Measurements from ENCODE around the gene RHOG. TPM values are rescaled to one million over a fixed set of nuclear protein-coding genes. Genes with fewer than 3 reads are reported as not detected.

Gene RHOG
- total RNA-seq, 4 donors from 2014 or later: 38.0 to 77.4 (median 46.9) TPM

DNA sequence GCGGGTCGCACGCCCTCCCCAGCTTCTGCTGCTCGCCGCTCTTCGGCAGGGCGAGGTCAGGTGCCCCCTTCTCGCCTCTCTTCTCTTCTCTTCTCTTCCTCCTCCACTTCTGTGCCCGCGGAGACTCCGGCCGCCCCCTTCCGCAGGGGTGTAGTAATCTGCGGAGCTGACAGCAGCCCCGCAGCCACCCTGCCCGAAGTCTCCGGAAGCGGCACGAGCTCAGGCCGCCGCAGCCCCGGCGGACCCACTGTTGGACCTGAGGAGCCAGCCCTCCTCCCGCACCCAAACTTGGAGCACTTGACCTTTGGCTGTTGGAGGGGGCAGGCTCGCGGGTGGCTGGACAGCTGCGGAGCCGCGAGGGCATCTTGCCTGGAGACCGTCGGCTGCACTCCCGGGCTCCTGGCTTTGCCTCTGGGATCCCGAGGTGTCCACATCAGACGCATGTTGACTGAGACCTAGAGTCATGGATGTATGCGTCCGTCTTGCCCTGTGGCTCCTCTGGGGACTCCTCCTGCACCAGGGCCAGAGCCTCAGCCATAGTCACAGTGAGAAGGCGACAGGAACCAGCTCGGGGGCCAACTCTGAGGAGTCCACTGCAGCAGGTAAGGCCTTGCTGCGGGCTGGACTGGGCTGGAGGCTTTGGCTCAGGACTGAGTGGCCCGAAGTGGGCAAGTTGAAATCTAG, 15.2 kb upstream of the RHOG start:
- Histone ChIP-seq H3K4me3 (peak overlapping the region; percentile 91 to 97 (median 96)), H3K27me3 (no peaks in the 10 kb centered on the region), H3K4me1 (peaks cover 61 to 64% of the 10 kb centered on the region in 2 donors), H3K36me3 (no peaks in the 10 kb centered on the region), H3K9me3 (no peaks in the 10 kb centered on the region), H3K27ac (peak overlapping the region; percentile 99 to 100 (median 100))
- in situ Hi-C loops (cut with MboI; ENCODE audit: low sequenced_read_pairs in 4 of 4): loop anchor here in 2 of 4 donors (10.0 to 25.0 kb wide), 2 partner anchors 106 to 189 kb away; no protein-coding TSS in a partner anchor
- ATAC-seq: peak; percentile 18 to 32
- DNase-seq: peak; percentile 64 to 88
- intact Hi-C loops (cut with DNase I; ENCODE audit: low total_unique reads): loop anchor here (1.0 to 5.0 kb wide), 4 partner anchors 71 to 216 kb away; no protein-coding TSS in a partner anchor
- TF ChIP-seq POLR2A (IDR thresholded peaks at IDR 0.05): peak in 1 of 2 donors; percentile 40
- no peak for TF ChIP-seq CTCF (IDR thresholded peaks at IDR 0.05 in 4 of 5, conservative IDR thresholded peaks at IDR 0.05 in 1 of 5)

DNA sequence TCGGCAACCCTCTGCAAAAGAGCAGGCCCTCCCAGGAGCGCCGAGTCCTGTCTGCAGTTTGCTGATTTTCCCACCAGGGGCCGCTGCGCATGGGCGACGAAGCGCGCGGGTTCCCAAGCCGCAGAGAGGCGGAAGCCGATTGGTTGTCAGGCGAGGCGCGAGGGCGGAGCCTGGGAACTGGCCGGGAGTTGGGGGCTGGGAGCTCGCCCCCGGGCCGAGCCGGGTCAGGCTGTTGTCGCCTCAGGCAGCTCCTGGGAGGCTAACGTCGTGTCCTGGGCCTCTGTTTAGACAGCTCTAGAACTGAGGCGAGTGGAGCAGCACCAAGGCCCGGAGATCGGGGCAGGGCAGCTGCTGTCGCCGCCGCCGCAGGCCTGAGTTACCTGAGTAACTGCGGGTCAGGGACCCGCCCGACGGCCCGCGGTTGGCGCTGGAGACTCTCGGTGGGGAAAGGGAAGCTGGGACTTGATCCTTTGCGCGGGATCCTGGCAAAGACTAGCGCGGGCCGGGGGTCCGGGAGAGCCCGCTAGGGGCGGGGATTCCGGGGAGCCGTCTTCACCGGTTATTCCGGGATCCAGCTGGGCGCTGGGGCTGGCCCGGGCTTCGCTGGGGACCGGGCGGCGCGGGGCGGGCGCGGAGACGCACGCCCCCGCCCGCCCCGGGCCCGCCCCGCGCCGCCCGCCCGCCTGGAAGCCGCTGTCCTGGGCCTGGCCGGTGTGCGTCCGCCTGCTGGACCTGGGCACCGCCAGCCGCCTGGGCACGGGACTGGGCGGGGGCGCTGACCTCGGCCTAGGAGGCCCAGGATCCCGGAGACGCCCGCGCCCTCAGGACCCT, 14.4 kb upstream of the RHOG start, which contains the start of gene STIM1:
TSS of gene STIM1 (plus strand) at position 688 of the 831 bp plus-strand sequence. CDS start 607 bp downstream, outside the sequence.
- Histone ChIP-seq H3K27me3 (no peaks in the 10 kb centered on the region), H3K4me3 (peak within 1 kb of the TSS; percentile 91 to 97 (median 96)), H3K27ac (peak within 1 kb of the TSS; percentile 99 to 100 (median 100)), H3K36me3 (no peaks in the 10 kb centered on the region), H3K4me1 (peaks cover 53 to 57% of the 10 kb centered on the region in 2 donors), H3K9me3 (no peaks in the 10 kb centered on the region)
- ATAC-seq: peak; percentile 57 to 61
- peak; percentile 97 to 99 (median 99) for TF ChIP-seq CTCF (IDR thresholded peaks at IDR 0.05 in 4 of 5, conservative IDR thresholded peaks at IDR 0.05 in 1 of 5)
- peak; percentile 91 to 95 for TF ChIP-seq POLR2A (IDR thresholded peaks at IDR 0.05)
- intact Hi-C loops (cut with DNase I; ENCODE audit: low total_unique reads): loop anchor here (1.0 to 5.0 kb wide), 5 partner anchors 72 to 217 kb away; no protein-coding TSS in a partner anchor
- in situ Hi-C loops (cut with MboI; ENCODE audit: low sequenced_read_pairs in 4 of 4): loop anchor here in 3 of 4 donors (5.0 to 25.0 kb wide), 3 partner anchors 107 to 217 kb away; no protein-coding TSS in a partner anchor
- peak; percentile 93 to 95 for DNase-seq

DNA sequence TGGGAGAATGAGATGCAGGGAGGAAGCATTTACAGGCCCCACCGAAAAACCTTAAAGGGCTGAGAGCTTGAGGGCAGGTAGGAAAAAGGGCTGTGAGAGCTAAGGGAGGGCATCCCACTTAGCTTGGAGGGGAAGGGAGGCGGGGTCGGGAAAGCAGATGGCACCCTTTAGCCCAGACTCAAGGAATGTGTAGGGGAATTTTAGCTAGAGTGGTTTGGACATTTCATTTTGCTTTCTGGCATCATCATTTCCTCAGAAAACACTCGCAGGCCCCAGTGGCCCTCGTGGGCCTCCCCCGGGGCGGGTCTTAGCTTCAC, 13.9 kb upstream of the RHOG start:
- ATAC-seq: peak in 1 of 2 donors; percentile 10
- intact Hi-C loops (cut with DNase I; ENCODE audit: low total_unique reads) (loop anchor here (5.0 kb wide), 1 partner anchor 133 kb away; no protein-coding TSS in a partner anchor), in situ Hi-C loops (cut with MboI; ENCODE audit: low sequenced_read_pairs in 4 of 4) (loop anchor here in 3 of 4 donors (5.0 to 25.0 kb wide), 3 partner anchors 108 to 218 kb away; no protein-coding TSS in a partner anchor)
- no peaks in the 10 kb centered on the region for H3K9me3 ChIP-seq
- peak overlapping the region; percentile 99 to 100 (median 100) for H3K27ac ChIP-seq
- no peaks in the 10 kb centered on the region for H3K36me3 ChIP-seq
- no peak for TF ChIP-seq CTCF (IDR thresholded peaks at IDR 0.05 in 4 of 5, conservative IDR thresholded peaks at IDR 0.05 in 1 of 5)
- no peak for TF ChIP-seq POLR2A (IDR thresholded peaks at IDR 0.05)
- no peaks in the 10 kb centered on the region for H3K27me3 ChIP-seq
- peak overlapping the region; percentile 91 to 97 (median 96) for H3K4me3 ChIP-seq
- no peak for DNase-seq
- H3K4me1 ChIP-seq: peaks cover 48 to 51% of the 10 kb centered on the region in 2 donors

GRCh38 chr11:3853899-3854659, 13.3 kb upstream of the RHOG start:
- intact Hi-C loops (cut with DNase I; ENCODE audit: low total_unique reads) (loop anchor here (5.0 kb wide), 1 partner anchor 133 kb away; no protein-coding TSS in a partner anchor), in situ Hi-C loops (cut with MboI; ENCODE audit: low sequenced_read_pairs in 4 of 4) (loop anchor here in 3 of 4 donors (5.0 to 25.0 kb wide), 3 partner anchors 108 to 218 kb away; no protein-coding TSS in a partner anchor)

More at GRCh38 chr11:3853899-3854659, 13.3 kb upstream of the RHOG start:
- Histone ChIP-seq H3K9me3 (no peaks in the 10 kb centered on the region), H3K4me3 (peak overlapping the region; percentile 91 to 97 (median 96)), H3K4me1 (peaks cover 47 to 51% of the 10 kb centered on the region in 2 donors), H3K27ac (peak overlapping the region; percentile 99 to 100 (median 100)), H3K36me3 (no peaks in the 10 kb centered on the region), H3K27me3 (no peaks in the 10 kb centered on the region)
- TF ChIP-seq POLR2A (IDR thresholded peaks at IDR 0.05) (peak; percentile 14 to 24), CTCF (IDR thresholded peaks at IDR 0.05 in 4 of 5, conservative IDR thresholded peaks at IDR 0.05 in 1 of 5) (no peak)
- peak; percentile 82 to 94 for DNase-seq
- peak; percentile 43 to 56 for ATAC-seq

All from gastrocnemius medialis (tissue), 4 donors.